GM21786 (cell line): ENCODE measurements around the gene PIK3C2A.
A peak's percentile ranks its signal among the peaks of the same experiment; 100 is the strongest.

ENCODE experiments used
- ATAC-seq: cut with Tn5 transposase; IDR thresholded peaks from one replicate; pipeline ENCODE4 v1.9.1; 2021; ENCODE audit not compliant: unreplicated experiment

PIK3C2A gene

GRCh38 chr11:17218403-17218802 is 10.6 kb upstream of the PIK3C2A start:
- no peak for ATAC-seq

DNA sequence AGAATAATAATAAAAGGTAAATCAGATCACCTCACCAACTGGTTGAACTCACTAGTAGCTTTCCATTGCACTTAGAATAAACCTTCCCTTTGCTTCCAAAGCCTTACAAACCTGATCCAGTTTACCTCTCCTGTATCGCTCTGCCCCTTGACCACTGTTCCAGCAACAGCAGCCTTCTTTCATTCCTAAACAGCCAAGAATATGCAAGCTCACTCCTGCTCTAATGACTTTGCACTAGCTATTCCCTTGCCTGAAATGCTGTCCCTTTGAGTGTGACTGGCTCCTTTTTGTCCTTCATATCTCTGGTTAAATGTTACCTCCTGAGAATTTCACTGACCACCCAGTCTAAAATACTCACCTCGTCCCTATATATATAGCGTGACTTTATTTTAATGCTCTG is 9.6 kb upstream of the PIK3C2A start:
- ATAC-seq = no peak

DNA sequence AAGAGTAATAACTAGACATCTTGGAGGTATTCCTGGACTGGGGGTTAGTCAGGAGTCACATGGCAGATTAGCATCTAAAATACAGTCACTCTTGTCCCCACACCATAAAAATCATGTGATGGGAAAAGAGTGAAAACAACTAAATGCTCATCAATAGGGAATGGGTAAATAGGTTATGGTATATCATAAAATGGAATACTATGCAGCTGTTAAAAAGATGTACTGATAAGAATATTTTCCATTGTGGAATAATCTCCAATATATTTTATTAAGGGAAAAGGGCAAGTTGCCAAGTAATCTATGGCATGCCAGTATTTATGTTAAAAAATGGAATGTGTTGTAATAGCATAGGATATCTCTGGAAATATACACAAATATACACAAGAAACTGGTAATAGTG is 6.6 kb upstream of the PIK3C2A start:
- no peak for ATAC-seq

DNA sequence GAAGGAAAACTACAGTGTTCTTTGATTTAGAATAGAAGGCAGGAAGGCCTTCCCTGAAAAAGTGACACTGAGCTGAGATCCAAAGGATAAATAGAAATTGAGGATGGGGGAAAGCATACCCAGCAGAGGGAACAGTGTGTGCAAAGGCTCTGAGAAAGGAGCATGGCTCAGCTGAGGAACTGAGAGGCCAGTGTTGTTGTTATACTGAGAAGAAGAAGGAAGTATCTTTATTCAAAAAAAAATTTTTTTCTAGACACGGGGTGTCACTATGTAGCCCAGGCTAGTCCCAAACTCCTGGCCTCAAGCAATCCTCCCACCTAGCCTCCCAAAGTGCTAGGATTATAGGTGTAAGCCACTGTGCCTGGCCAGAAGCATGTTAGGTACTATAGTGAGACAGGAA is 3.5 kb upstream of the PIK3C2A start:
- no peak for ATAC-seq

- no peak for ATAC-seq
Observed at GRCh38 chr11:17209939-17210245, 2.1 kb upstream of the PIK3C2A start.

GRCh38 chr11:17208257-17208999 is 642 bp upstream of the PIK3C2A start:
- ATAC-seq = peak; percentile 61

- no peak for ATAC-seq
Observed at GRCh38 chr11:17206463-17206862, 1.3 kb downstream of the PIK3C2A start.

DNA sequence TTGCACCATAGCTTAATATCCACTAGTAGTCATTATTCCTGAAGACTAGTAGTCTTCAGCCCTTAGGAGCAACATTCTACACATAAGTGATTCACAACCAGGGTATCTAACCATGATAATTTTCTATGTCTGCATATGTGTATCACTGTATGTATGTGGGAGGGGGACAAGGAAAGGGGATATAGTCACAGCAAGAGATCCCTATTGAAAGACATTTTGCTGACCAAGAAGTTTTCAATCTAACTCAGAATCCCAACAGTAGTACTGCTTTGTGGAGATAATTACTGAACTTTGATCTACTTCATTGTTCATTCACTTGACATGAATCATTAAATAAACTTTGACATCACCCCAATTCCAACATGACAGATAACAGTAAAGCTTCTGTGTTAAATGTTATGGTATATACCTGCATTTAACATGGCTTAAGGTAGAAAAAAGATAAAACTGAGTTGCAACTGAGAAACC is 10.3 kb downstream of the PIK3C2A start:
- ATAC-seq = no peak

DNA sequence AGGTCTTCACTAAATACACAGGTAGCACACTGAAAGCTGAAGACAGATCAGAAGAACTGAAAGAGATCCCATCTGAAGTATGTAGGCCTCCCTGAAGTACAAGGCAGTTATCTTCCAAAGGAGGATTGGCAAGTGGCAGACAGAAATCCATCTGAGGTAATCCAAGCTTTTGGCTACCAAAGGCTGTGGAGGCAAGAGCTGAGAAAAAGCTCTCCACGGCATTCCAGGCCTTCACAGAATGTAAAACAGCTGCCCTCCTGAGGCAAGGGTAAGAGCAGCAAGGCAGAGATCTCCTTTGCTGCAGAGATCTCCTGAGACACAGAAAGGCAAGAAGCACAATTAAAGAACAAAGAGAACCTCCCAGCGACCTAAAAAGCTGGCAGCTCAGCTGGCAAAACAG is 19.1 kb downstream of the PIK3C2A start:
- no peak for ATAC-seq

DNA sequence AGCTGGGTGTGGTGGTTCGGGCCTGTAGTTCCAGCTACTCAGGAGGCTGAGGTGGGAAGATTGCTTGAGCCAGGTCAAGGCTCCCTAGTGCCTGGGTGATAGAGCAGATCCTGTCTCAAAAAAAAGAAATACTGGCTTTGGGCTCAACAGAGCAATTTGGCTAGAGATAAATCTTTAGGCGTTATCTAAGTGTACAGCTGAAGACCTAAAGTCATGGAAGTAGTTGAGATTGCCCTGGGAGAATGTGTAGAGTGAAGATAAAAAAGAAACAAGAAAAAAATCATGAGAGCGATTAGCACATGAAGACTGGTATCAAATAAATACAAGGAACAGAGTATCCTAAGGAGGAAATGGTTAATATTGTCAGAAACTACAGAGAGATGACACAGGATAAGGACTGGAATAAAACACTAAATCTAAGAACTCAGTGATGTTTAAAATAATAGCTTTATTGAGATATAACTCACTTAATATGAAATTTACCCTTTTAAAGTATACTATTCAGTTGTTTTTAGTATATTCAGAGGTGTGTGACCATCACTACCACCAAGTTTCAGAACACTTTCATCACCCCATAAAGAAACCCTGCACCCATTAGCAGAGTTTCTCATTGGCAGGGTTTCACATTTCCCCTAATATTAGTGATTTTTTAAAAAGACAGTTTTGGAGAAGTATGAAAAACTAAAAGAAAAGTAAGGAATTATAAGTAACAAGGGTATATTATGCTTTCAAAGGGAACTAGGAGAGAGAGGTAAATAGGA is 20.7 kb downstream of the PIK3C2A start:
- no peak for ATAC-seq

- ATAC-seq = no peak
Observed at GRCh38 chr11:17185938-17186337, 21.8 kb downstream of the PIK3C2A start.

GRCh38 chr11:17184882-17185587 is 22.8 kb downstream of the PIK3C2A start:
- ATAC-seq = no peak

GRCh38 chr11:17183836-17184235 is 23.9 kb downstream of the PIK3C2A start:
- no peak for ATAC-seq

- no peak for ATAC-seq
Observed at GRCh38 chr11:17179970-17180369, 27.8 kb downstream of the PIK3C2A start.

DNA sequence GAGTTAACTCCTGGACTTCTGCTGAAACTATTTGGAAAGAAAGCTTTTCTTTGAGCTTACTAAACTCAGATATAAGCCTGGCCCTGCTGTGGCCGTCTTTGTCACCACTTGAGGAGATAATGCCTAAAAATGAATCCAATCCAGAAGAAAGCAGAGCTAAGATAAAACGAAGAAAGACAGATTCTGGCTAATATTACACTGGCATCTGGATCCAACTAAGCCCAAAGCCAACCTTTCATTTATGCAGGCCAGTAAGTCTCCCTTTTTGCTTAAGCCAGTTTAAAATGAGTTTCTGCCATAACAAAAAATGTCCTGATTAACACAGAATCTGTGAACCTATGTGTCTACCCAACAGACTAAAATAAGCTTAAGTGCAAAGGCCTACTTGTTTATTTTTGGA is 34.5 kb downstream of the PIK3C2A start:
- no peak for ATAC-seq

DNA sequence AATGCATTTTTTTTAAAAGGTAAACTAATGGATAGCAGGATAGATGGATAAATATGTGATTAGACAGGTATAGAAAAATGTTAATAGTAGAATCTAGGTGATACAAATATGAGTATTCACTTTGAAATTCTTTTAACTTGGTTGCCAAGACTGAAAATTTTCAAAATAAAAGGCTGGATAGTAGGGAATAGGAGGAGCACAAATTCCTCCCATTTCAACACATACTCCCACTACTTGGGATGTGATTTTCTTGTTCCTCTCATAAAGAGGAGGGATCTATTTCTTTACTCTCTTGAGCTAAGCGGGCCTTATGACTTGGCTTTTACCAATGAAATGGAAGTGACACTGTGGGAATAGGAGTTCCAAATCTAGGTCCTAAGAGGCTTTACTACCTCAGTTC is 35.9 kb downstream of the PIK3C2A start:
- ATAC-seq = no peak

DNA sequence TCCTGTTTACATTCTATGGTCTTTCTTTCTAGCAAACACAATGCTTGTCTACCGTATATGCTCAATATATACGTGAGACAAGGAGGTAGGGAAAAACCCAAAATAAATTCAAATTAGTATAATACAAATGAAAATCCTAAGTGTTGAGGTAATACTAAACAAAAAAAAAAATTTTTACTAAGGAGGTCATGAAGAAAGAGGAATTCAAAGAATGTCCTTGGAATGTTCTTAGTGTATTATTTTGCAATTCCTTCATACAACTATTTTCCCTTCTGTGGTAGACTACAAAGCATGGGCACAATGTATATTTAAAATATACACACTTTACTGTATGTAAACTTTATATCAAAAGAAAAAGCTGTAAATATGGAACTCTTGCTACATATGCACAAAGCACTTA is 36.4 kb downstream of the PIK3C2A start:
- no peak for ATAC-seq

DNA sequence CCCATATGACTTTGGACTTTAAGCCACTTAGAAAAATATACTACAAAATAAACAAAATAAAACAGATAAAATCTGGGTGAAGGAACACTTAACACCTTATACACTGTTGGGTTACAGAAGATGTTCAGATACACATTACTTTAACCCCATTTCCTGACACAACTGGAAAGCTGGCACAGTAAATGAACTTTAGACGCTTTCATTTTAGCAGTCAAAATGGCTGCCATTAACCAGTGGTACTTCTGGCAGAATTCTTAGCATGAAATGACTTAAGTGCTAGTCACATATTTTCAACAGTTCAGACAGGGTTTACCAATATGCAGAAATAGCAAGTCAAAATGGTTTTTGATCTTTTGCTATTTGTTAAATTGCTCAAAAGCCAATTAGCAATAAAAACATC is 37.9 kb downstream of the PIK3C2A start:
- ATAC-seq = no peak

- ATAC-seq = no peak
Observed at GRCh38 chr11:17165247-17165890, 42.4 kb downstream of the PIK3C2A start.

DNA sequence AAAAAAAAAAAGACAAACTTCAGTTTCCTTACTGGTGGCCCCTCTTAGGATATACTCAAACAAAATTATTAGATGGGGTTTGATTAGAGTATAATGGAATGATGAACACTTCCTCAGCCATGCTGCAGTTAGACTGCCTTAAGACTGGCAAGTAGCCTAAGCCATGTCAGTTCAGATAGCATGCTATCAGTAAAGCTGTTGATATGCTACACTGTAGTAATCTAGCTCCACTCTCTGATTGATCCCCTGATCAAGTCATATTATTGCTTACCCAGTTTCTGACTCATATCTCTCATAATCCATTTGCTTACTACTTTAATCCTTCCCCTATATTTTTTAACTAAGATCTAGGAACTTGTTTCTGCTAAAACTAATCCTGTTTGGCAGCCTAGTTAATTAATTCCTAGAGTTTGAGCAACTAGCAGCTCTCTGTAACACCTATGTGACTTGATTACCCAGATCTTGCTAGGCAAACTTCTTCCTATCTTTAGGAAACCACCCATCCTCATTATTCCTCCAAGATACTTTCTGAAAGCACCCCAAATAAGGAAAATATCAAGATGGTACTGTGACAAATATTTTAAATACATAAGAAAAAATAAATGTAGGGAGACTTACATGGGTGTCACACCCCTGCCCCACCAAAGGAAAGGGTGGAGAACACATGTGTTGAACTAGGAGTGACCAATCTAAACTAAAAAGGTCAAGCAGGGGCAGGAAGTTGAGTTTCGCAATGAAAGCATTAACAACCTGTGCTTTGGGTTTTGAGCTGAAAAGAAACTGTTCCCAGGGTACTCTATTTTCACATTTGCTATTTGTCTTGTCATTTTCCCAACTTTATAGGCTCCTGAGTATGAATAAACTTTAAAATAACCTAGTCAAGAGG is 43.2 kb downstream of the PIK3C2A start:
- ATAC-seq = no peak

GRCh38 chr11:17163736-17164135 is 44.0 kb downstream of the PIK3C2A start:
- ATAC-seq = no peak
